Stimulated activated CD4-positive, alpha-beta T cell treated with anti-CD3 and anti-CD28 coated beads, Interleukin-1b, Interleukin-23, amount 100 ng/mL, for 24 hours (primary cell): Measurements from ENCODE around the gene CUL9.

ENCODE experiments used
- DNase-seq, 4 experiments: peaks; one replicate each; pipeline ENCODE4 v3.0.0-alpha.2; 2020; ENCODE audit warnings: low read depth in 4 of 4, low spot score in 1 of 4

The CUL9 gene

DNA sequence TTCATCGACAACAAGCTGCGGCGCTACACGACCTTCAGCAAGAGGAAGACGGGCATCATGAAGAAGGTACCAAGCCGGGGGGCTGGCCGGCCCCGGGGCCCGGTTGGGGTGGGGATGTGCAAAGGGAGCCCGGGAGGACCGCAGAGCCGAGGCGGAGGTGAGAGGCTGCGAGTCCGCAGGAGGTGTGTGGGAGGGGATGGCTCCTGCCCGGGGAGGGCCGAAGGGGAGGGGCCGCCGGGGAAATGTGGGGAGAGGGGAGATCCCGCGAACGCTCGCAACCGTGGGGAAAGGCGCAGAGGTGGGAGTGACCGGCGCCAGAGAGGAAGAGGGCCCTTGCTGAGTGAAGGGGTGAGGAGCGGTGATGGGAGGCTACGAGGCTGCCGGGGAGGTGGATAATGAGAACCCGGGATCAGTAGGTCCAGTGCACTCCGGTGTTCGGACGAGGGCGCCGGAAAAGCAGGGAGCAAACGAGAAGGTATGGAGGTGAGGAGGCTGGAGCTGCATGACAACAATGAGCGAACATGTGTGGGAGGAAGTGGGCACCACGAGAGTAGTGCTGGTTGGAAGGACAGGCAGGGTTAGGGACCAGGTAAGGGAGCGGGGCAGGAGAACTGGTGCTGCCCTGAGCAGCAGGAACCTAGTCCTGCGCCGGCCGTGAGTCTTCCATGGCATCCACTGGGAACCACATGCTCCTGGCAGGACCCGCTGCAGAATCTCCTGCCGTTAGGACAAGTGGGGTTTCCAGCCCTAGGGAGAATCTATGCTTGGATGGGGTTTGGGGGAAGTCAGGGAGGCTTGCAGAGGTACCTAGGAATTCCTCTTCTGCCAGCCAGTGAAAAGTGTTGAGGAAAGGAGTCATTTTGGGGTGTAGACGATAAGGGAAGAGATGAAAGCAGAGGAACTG lies 9.6 kb upstream of the CUL9 start:
- peak in 2 of 4 experiments; percentile 39 to 57 for DNase-seq

DNA sequence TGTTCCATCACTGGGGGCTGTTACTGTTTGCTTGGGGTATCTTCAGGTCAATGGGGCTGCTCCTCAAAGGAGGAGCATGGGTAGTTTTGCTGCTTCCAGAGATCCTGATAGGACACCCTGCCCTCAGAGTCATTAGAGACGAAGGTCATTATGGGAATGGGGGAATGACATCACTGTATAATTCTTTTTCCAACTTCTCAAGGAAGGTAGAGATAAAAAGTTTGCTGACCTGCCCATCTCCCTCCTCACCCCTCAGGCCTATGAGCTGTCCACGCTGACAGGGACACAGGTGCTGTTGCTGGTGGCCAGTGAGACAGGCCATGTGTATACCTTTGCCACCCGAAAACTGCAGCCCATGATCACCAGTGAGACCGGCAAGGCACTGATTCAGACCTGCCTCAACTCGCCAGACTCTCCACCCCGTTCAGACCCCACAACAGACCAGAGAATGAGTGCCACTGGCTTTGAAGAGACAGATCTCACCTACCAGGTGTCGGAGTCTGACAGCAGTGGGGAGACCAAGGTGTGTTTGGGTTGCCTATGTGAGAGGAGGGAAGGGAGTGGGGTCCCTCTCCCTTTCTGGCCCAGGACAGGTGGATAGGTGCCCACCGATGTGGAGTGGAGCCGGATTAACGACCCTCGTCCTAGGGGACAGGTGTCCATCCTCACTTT lies 8.3 kb upstream of the CUL9 start:
- DNase-seq, result no peak

DNA sequence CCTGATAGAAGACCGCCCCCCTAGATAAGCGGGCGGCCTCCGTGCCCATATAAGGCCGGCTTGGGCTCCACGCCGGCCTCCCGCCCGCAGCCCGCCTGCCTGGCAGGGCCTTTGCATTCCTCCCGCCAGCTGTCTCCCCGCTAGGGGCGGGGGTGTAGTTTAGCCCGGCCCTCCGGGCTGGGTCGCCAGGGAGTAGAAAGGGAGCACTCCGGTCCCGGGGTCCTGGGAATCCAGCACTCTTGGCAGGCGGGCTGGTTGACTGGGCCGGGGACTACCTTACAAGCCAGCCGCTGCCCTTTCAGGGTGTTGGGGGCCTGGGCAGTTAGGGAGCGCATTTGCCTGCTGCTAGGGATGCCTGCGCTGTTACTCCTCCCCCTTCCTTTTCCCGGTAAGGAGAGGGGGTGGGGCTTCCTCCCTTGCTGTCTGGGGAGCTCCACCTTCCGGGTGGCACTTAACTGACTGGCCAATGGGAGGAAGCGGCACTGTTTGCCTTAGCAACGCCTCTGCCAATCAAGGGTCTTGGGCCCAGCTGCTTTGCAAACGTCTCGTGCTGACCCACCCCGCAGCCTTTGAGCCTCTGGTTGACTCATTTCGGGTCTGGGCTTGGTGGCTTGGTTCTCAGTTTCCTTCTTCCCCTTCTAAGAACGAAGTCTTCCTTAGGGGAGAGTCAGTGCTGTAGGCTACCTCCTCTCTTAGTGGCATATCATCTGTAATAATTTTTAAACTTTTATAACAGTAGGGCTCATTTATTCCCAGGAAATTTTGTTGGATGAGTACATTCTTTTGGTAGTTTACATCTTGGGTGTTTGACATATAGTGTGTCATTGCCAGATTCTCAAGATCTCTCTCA lies 7.5 kb upstream of the CUL9 start:
- DNase-seq, result peak; percentile 72 to 95 (median 83)

DNA sequence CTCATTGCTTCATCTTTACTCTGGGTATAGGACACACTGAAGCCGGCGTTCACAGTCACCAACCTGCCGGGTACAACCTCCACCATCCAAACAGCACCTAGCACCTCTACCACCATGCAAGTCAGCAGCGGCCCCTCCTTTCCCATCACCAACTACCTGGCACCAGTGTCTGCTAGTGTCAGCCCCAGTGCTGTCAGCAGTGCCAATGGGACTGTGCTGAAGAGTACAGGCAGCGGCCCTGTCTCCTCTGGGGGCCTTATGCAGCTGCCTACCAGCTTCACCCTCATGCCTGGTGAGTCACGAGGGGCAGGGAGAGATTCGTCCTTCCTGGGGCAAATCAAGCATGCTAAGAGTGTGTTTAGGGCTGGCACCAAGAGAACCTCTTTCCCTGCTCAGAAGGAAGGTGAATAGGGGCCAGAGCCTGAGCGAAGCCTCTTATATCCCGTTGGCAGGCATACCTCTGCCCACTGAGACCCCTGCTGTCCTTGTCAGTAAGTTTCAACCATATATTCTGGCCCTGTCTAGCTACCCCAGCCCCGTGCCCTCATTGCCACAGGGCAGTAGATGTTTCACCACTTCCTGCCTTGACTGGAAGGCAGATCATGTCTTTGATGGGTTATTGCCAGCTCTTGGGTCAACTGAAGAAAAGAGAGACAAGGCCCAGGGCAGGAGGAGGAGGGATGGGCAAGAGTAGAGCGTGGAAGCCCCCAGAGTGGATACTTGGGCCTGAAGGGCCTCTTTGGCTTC lies 6.1 kb upstream of the CUL9 start:
- DNase-seq, result no peak

DNA sequence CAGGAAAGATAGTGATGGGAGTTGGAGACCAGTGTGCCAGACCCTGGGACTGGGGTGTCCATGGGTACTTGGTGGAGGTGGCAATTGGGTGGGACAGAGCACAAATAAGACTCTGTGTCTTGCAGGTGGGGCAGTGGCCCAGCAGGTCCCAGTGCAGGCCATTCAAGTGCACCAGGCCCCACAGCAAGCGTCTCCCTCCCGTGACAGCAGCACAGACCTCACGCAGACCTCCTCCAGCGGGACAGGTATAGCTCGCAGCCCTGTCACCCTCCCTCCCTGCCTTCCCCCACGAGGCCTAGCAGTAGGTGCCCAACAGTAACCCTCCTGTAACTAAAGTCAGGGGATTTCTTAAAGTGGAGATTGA lies 5.6 kb upstream of the CUL9 start:
- DNase-seq, result no peak

DNA sequence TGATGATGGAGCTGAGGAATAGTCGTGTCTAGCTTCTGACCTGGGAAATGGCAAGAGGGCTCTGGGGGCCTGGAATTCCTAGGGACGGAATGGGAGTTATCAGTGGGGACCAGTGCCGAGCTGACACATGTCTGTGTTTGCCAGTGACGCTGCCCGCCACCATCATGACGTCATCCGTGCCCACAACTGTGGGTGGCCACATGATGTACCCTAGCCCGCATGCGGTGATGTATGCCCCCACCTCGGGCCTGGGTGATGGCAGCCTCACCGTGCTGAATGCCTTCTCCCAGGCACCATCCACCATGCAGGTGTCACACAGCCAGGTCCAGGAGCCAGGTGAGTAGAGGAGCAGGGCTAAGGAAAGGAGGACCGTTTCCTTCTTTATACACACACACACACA lies 3.8 kb upstream of the CUL9 start:
- no peak for DNase-seq

DNA sequence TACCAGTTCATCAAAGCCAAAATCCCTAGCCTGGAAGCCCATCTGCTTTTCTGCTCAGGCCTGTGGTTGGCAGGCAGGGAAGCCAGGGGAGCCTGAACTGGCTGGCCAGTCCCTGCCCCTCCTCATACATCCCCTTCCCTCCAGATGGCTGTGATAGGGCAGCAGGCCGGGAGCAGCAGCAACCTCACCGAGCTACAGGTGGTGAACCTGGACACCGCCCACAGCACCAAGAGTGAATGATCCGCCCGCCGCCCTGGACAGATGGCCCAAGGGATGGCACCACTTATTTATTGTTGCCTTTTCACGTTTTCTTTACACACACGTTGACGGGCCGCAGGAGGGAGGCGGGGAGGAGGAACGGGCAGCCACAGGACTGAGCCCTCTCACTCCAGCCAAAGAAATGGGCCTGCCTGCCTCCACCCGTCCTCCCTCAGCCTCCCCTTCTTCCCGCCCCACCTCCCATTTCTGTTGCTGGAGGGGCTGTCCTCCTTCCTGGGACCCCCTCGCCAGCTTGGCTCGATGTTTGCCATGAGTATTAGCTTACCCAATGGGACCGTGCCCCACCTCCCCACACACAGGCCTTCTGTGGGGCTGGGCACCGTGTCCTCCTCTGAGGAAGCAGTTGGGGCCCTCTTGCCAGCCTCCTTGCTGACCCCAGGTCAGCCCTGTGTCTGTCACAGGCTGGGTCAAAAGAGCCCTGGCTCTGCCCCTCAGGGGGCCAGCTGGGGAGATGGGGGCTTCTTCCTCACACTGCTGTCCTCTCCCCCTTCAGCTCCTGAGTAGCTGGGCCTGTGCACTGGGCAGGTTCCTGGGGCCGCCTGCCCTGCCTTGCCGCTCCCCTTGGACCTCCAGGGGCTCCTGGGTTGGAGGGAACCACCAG lies 2.8 kb upstream of the CUL9 start:
- DNase-seq, result no peak

DNA sequence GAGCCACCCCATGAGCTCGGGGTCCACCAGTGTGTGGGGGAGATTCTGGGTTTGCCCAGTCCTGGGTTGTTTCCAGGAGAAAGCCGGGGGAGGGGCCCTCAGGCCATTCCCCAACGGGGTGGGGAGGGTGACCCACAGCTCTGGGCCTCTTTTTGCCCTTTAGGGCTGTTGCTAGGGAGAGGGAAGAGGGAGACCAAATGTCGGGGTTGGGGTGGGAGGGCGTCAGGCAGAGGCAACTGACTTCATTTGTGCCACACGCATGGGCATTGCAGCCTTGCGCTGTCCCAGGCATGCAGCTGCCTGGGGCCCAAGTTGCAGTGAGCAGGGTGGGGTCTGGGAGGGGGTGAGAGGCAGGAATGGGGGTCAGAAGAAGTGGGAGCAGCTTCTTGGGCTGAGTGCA lies 1.9 kb upstream of the CUL9 start:
- no peak for DNase-seq

DNA sequence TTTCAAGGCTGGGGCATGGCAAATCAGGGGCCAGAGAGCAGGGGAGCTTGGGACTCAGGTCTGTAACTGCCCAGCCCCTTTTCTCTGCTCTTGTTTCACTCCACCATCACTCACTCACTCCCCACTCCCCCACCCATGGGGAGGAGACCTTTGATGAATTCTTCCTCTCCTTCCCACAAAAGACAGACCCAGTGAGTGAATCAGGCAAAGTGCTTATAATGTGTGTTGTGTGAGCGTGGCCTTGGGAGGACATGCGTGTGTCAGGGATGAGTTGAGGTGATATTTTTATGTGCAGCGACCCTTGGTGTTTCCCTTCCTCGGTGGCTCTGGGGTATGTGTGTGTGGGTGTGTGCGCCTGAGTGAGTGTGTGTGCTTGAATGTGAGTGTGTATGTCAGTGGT lies 1.0 kb upstream of the CUL9 start:
- no peak for DNase-seq

DNA sequence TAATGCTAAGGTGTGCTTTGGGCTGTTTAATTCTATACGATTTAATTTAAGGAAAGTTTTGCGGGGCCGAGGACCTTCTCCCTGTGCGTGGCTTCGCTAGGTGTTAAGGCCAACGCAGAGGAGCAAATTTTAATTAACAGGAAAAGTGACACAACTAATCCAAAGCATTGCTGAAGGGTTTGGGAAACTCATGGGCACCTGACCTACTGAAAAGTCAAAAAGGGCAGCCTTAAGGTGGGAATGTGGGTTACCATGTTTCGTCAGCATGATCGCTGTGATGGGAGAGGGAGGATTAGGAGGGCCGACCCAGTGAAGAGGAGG lies 415 bp upstream of the CUL9 start:
- DNase-seq, result no peak

DNA sequence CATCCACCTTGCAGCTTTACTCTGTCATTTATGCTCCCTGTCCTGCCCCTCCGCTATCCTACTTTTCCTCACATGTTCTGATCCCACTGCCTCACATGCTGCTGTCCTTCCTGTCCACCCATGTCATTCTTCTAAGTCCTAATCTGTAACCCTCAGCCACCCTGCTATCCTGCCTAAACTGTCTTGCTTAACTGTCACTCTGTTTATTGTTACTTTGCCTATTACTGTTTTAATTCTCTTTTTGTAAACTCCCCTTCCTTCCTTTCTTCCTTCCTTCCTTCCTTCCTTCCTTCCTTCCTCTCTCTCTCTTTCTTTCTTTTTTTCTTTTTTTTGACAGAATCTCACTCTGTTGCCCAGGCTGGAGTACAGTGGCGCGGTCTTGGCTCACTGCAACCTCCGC lies 1.4 kb downstream of the CUL9 start:
- no peak for DNase-seq

DNA sequence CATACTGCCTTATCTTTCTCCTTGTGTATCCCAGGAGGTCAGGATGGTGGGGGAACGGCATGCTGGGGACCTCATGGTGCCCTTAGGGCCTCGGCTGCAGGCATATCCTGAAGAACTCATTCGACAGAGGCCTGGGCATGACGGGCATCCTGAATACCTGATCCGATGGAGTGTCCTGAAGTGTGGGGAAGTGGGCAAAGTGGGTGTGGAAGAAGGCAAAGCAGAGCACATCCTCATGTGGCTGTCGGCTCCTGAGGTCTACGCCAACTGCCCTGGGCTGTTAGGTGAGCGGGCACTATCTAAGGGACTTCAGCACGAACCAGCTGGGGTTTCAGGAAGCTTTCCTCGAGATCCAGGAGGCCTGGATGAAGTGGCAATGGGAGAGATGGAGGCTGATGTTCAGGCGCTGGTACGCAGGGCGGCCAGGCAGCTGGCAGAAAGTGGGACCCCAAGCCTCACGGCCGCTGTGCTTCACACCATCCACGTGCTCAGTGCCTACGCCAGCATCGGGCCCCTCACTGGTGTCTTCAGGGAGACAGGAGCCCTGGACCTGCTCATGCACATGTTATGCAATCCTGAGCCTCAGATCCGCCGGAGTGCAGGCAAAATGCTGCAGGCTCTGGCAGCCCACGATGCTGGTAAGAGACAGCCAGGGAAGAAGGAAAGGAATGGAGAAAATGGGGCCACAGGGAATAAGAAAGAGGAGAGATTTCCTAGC lies 2.4 kb downstream of the CUL9 start:
- no peak for DNase-seq

DNA sequence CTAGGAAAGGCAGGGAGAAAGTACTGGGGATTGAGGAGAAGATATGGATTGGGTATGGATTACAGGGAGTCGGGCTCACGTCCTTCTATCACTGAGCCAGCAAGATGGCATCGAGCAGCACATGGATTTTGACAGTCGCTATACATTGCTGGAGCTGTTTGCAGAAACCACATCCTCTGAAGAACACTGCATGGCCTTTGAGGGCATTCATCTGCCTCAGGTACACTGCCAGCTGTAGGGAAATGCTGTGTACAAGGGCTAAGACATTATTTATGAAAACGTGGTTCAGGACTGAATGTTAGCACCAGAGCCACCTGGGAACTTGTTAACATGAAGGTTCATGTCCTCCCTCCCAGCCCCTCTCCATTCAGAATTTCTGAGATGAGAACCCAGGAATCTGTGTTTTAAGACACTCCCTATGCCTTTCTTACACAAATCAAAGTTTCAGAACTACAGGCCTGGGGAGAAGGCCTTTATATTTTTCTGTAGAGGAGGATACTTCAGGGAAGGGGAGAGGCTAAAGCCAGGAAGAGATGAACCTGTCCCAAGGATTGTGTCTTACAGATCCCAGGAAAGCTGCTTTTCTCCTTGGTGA lies 3.5 kb downstream of the CUL9 start:
- no peak for DNase-seq

DNA sequence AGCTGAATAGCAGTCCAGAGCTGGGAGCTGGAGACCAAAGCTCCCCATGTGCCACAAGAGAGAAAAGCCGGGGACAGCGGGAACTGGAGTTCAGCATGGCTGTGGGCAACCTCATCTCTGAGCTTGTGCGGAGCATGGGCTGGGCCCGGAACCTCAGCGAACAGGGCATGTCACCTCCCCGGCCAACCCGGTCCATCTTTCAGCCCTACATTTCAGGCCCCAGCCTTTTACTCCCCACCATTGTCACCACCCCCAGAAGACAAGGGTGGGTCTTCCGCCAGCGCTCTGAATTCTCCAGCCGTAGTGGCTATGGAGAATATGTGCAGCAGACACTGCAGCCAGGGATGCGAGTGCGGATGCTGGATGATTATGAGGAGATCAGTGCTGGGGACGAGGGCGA lies 4.0 kb downstream of the CUL9 start:
- no peak for DNase-seq

DNA sequence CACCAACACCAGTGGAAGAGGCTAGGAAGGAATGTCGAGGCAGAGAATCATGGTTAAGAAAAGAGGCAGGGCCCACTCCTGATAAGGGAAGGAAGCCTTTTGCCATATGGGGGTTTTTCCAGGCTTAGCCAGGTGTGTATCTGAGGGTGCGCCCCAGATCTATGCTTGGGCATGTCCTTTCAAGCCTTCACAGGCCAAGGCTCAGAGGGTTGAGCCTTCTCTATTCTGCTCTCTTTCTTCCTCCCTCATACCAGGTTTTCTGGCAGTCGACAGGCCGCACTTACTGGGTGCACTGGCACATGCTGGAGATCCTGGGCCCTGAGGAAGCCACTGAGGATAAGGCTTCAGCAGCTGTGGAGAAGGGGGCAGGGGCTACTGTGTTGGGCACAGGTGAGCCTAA lies 4.7 kb downstream of the CUL9 start:
- no peak for DNase-seq

DNA sequence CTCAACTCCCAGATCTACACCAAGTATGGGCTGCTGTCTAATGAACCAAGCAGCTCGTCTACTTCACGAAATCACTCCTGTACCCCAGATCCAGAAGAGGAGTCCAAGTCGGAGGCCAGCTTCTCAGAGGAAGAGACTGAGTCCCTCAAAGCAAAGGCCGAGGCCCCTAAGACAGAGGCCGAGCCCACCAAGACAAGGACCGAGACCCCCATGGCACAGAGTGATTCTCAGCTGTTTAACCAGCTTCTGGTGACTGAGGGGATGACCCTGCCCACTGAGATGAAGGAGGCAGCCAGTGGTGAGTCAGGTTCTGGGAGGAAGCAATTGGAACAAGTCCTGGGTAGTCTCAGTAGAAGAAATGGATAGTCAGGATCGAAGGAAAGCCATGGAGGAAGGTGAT lies 5.8 kb downstream of the CUL9 start:
- DNase-seq, result no peak

DNA sequence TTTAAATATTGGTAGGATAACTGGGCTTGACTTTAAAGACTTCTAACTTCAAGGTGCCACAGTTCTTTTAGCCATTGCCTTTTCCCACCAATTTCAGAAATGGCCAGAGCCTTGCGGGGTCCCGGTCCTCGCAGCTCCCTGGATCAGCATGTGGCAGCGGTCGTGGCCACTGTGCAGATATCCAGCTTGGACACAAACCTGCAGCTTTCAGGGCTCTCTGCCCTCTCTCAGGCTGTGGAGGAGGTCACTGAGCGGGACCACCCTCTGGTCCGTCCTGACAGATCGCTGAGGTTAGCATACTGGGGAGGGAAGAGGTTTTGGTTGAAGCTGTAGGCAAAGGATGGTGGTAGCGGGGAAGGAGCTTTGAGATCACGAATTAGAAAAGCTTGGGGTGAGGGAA lies 6.4 kb downstream of the CUL9 start:
- no peak for DNase-seq

DNA sequence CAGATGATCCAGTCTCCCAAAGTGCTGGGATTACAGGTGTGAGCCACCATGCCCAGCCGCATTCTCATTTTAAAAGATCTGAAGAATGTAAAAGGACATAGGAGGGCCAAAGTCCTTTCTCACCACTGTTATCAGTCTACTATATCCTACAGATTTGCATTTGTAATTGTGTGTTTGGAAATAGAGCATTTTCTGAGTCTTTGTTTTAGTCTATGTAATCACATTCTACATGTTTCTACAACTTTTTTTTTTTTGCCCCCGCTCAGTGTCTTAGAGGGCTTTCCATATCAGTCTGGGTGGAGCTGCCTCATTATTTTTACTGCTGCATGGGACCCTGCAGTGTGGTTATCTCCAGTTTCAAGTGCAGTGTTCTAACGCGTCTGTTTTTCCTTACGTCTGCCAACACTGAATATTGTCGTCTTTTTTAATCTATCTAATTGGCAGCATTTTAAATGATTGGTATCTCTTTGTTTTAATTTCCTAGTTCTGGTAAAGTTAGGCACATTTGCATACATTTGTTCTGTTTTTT lies 7.8 kb downstream of the CUL9 start:
- no peak for DNase-seq

DNA sequence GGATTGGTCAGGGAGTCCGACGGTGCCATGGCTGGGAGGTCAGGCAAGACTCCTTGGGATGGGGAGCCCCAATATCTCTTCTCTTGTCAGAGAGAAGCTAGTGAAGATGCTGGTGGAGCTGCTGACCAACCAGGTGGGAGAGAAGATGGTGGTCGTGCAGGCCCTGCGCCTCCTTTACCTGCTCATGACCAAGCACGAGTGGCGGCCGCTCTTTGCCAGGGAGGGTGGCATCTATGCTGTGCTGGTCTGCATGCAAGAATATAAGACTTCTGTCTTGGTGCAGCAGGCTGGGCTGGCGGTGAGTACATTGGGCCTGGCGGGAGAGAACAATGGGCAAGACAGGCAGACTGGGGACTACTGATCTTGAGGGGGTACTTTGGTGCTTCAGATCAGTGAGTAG lies 10.9 kb downstream of the CUL9 start:
- DNase-seq, result no peak
